HepG2 (cell line): Measurements from ENCODE around the gene LLGL1. TPM values are rescaled to one million over a fixed set of nuclear protein-coding genes. Genes with fewer than 3 reads are reported as not detected.

ENCODE experiments used
- HNRNPK ChIP-seq: fragments of 200-400 bp; formaldehyde crosslinking; IDR thresholded peaks from 2 replicates; pipeline ENCODE4 v1.6.1; 2018; ENCODE audit warnings: low read length, low read depth, moderate library complexity, mild to moderate bottlenecking; ENCODE audit not compliant: poor library complexity, severe bottlenecking
- PITX1 ChIP-seq: sonication (generic); formaldehyde crosslinking; IDR thresholded peaks from 2 replicates; pipeline ENCODE4 v1.5.1; 2020; ENCODE audit warnings: mild to moderate bottlenecking, missing genetic modification reagents
- POLR2AphosphoS2 ChIP-seq: IDR thresholded peaks from 2 replicates; pipeline ENCODE4 v1.6.1; 2011; ENCODE audit warnings: low read depth, low read length, improper control_type of control experiment
- RFXAP ChIP-seq: sonication (generic); formaldehyde crosslinking; IDR thresholded peaks from 2 replicates; pipeline ENCODE4 v1.4.0; 2020; ENCODE audit warnings: missing genetic modification reagents, borderline replicate concordance
- SKIL ChIP-seq: sonication (generic); formaldehyde crosslinking; IDR thresholded peaks from 2 replicates; pipeline ENCODE4 v1.8.0; 2022; ENCODE audit warnings: missing genetic modification reagents, mild to moderate bottlenecking, moderate library complexity, borderline replicate concordance
- SMAD1 ChIP-seq: sonication (generic); formaldehyde crosslinking; IDR thresholded peaks from 2 replicates; pipeline ENCODE4 v1.4.0; 2020; ENCODE audit warnings: missing genetic modification reagents, low read depth, mild to moderate bottlenecking, borderline replicate concordance
- SMARCC2 ChIP-seq: fragments of 450-650 bp; IDR thresholded peaks from 2 replicates; pipeline ENCODE4 v1.6.1; 2017; ENCODE audit warnings: antibody characterized with exemption, mild to moderate bottlenecking
- SRY ChIP-seq: sonication (generic); formaldehyde crosslinking; IDR thresholded peaks from 2 replicates; pipeline ENCODE4 v1.8.0; 2022; ENCODE audit warnings: mild to moderate bottlenecking, missing genetic modification reagents
- STAT6 ChIP-seq: sonication (generic); formaldehyde crosslinking; IDR thresholded peaks from 2 replicates; pipeline ENCODE4 v1.4.0; 2020; ENCODE audit warnings: missing genetic modification reagents, mild to moderate bottlenecking, borderline replicate concordance
- ZMYM2 ChIP-seq: sonication (generic); formaldehyde crosslinking; IDR thresholded peaks from 2 replicates; pipeline ENCODE4 v1.8.0; 2022; ENCODE audit warnings: mild to moderate bottlenecking, missing genetic modification reagents
- ZNF276 ChIP-seq: sonication (generic); formaldehyde crosslinking; IDR thresholded peaks from 2 replicates; pipeline ENCODE4 v1.4.0; 2020; ENCODE audit warnings: mild to moderate bottlenecking, low read depth, missing genetic modification reagents
- ZNF580 ChIP-seq: IDR thresholded peaks from 2 replicates; pipeline ENCODE4 v1.6.1; 2016; ENCODE audit warnings: low read depth, borderline replicate concordance
- ZNF674 ChIP-seq: sonication (generic); formaldehyde crosslinking; IDR thresholded peaks from 2 replicates; pipeline ENCODE4 v1.5.0; 2020; ENCODE audit warnings: low read depth, mild to moderate bottlenecking, missing genetic modification reagents
- polyA plus RNA-seq, 8 experiments: library from polyadenylated mRNA; depleted of rRNA in 3 of 8; stranded (reverse) in 7 of 8; unstranded in 1 of 8; fragments of >200 nt; fragmentation: Illumina TruSeq in 4 of 8; extraction: Trizol in 4 of 8; gene quantifications; 2 replicates each; pipeline versions ENCODE4 v1.2.1 to v1.2.3, GENCODE V29; 2011 to 2016; ENCODE audit warnings: low read depth in 4 of 8, missing spikeins in 1 of 8, mixed read lengths in 1 of 8; ENCODE audit not compliant: insufficient read depth in 1 of 8
- total RNA-seq, 5 experiments: library from RNA; depleted of rRNA; stranded (reverse); fragments of >200 nt; fragmentation: Illumina TruSeq; extraction: Trizol; gene quantifications; 2 replicates each; pipeline ENCODE4 v1.2.3, GENCODE V29; 2016; ENCODE audit warnings: low read depth in 1 of 5
- TF ChIP-seq, protein P1 (sequence below): IDR thresholded peaks from 2 replicates; pipeline ENCODE4 v1.6.1; 2018; ENCODE audit warnings: missing genetic modification reagents, mild to moderate bottlenecking, missing compliant biosample characterization
- TF ChIP-seq, protein P2 (sequence below): sonication (generic); formaldehyde crosslinking; IDR thresholded peaks from 2 replicates; pipeline ENCODE4 v1.8.1; 2023; ENCODE audit warnings: mild to moderate bottlenecking, missing genetic modification reagents
- TF ChIP-seq, protein P3 (sequence below): sonication (generic); formaldehyde crosslinking; IDR thresholded peaks from 2 replicates; pipeline ENCODE4 v1.4.0; 2020; ENCODE audit warnings: missing genetic modification reagents

Gene LLGL1
- total and polyA plus RNA-seq, 2 of the 13 experiments (the other 11 are each of a cell fraction or from before 2014, with no cell fraction given), result 15.0 to 15.3 TPM

- no peak for TF ChIP-seq ZNF276
- TF ChIP-seq, protein P1, sequence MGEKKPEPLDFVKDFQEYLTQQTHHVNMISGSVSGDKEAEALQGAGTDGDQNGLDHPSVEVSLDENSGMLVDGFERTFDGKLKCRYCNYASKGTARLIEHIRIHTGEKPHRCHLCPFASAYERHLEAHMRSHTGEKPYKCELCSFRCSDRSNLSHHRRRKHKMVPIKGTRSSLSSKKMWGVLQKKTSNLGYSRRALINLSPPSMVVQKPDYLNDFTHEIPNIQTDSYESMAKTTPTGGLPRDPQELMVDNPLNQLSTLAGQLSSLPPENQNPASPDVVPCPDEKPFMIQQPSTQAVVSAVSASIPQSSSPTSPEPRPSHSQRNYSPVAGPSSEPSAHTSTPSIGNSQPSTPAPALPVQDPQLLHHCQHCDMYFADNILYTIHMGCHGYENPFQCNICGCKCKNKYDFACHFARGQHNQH (CRISPR knock-in tag), result peak; percentile 44; the same call in 1 of the 2 replicates
- TF ChIP-seq SKIL (CRISPR knock-in tag), result no peak
- TF ChIP-seq STAT6 (CRISPR knock-in tag), result no peak
- TF ChIP-seq SMAD1 (CRISPR knock-in tag), result peak; percentile 86
- TF ChIP-seq, protein P2, sequence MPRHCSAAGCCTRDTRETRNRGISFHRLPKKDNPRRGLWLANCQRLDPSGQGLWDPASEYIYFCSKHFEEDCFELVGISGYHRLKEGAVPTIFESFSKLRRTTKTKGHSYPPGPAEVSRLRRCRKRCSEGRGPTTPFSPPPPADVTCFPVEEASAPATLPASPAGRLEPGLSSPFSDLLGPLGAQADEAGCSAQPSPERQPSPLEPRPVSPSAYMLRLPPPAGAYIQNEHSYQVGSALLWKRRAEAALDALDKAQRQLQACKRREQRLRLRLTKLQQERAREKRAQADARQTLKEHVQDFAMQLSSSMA (CRISPR knock-in tag), result 0 out of 2 replicates have a peak, but pooled peaks have one; percentile 27
- no peak for TF ChIP-seq SMARCC2
- no peak for TF ChIP-seq SRY (CRISPR knock-in tag)
- peak; percentile 41; the same call in 1 of the 2 replicates for TF ChIP-seq ZMYM2 (CRISPR knock-in tag)
- TF ChIP-seq ZNF580 (CRISPR knock-in tag), result peak; percentile 75; the same call in 1 of the 2 replicates
- TF ChIP-seq, protein P3, sequence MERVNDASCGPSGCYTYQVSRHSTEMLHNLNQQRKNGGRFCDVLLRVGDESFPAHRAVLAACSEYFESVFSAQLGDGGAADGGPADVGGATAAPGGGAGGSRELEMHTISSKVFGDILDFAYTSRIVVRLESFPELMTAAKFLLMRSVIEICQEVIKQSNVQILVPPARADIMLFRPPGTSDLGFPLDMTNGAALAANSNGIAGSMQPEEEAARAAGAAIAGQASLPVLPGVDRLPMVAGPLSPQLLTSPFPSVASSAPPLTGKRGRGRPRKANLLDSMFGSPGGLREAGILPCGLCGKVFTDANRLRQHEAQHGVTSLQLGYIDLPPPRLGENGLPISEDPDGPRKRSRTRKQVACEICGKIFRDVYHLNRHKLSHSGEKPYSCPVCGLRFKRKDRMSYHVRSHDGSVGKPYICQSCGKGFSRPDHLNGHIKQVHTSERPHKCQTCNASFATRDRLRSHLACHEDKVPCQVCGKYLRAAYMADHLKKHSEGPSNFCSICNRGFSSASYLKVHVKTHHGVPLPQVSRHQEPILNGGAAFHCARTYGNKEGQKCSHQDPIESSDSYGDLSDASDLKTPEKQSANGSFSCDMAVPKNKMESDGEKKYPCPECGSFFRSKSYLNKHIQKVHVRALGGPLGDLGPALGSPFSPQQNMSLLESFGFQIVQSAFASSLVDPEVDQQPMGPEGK (CRISPR knock-in tag), result peak; percentile 87
- TF ChIP-seq RFXAP (CRISPR knock-in tag), result peak; percentile 73; the same call in 1 of the 2 replicates
- TF ChIP-seq POLR2AphosphoS2, result no peak
- TF ChIP-seq HNRNPK, result peak; percentile 11
- TF ChIP-seq ZNF674, result no peak
- TF ChIP-seq PITX1, result peak; percentile 62
These were observed 35.1 kb downstream of the LLGL1 start, which contains the start of gene MIEF2 (continued) for GRCh38 chr17:18260332-18261145.
